K562 (cell line): ENCODE measurements around the gene MYO15A. TPM values are rescaled to one million over a fixed set of nuclear protein-coding genes. Genes with fewer than 3 reads are reported as not detected.

Experiments
- CCAR2 ChIP-seq: fragments of 200-400 bp; formaldehyde crosslinking; IDR thresholded peaks from 2 replicates; pipeline ENCODE4 v1.6.1; 2017; ENCODE audit warnings: mild to moderate bottlenecking, low read depth, low read length
- CHD2 ChIP-seq: IDR thresholded peaks from 2 replicates; pipeline ENCODE4 v1.6.1; 2011; ENCODE audit warnings: low read depth, low read length
- MCM2 ChIP-seq: fragments of 450-650 bp; IDR thresholded peaks from 2 replicates; pipeline ENCODE4 v1.6.1; 2017; ENCODE audit warnings: low read depth, mild to moderate bottlenecking
- NFIC ChIP-seq: fragments of 450-650 bp; IDR thresholded peaks from 2 replicates; pipeline ENCODE4 v1.6.1; 2017; ENCODE audit warnings: mild to moderate bottlenecking, inconsistent platforms
- TBL1XR1 ChIP-seq, 2 experiments: IDR thresholded peaks; 2 replicates each; pipeline ENCODE4 v1.6.1; 2012; ENCODE audit warnings: improper control_type of control experiment in 2 of 2, low read length in 2 of 2, mild to moderate bottlenecking in 1 of 2
- ZC3H11A ChIP-seq: IDR thresholded peaks from 2 replicates; pipeline ENCODE4 v1.6.1; 2012; ENCODE audit warnings: low read depth, low read length, improper control_type of control experiment
- polyA plus RNA-seq, 8 experiments: library from polyadenylated mRNA; depleted of rRNA in 4 of 8; stranded (reverse) in 5 of 8; unstranded in 3 of 8; fragments of >200 nt; fragmentation: Nextera tagmentation in 2 of 8; fragmentation: Illumina TruSeq in 1 of 8; extraction: Ambion mirVana in 2 of 8; extraction: Trizol in 1 of 8; gene quantifications; 2 replicates each; pipeline versions ENCODE4 v1.2.1 to v1.2.3, GENCODE V29; 2011 to 2014; ENCODE audit warnings: inconsistent platforms in 1 of 8, missing spikeins in 1 of 8
- total RNA-seq, 7 experiments: library from RNA; depleted of rRNA in 6 of 7; stranded (reverse); fragments of >200 nt in 6 of 7; fragmentation: Illumina TruSeq in 2 of 7; extraction: Trizol in 2 of 7; gene quantifications; 2 replicates each; pipeline versions ENCODE4 v1.2.1 to v1.2.3, GENCODE V29; 2011 to 2021; ENCODE audit warnings: low replicate concordance in 1 of 7
- TF ChIP-seq, protein P1 (sequence below): fragments of 150-350 bp; conservative IDR thresholded peaks from 2 replicates; pipeline ENCODE4 v1.6.1; 2014; ENCODE audit warnings: low read length
- TF ChIP-seq, protein P2 (sequence below): fragments of 450-650 bp; IDR thresholded peaks from 2 replicates; pipeline ENCODE4 v1.7.0; 2016; ENCODE audit warnings: borderline replicate concordance

Gene MYO15A
- total and polyA plus RNA-seq, 9 of the 15 experiments (the other 6 are each of a cell fraction or from before 2014, with no cell fraction given) = 0.05 to 0.88 (median 0.14) TPM; not detected in 1

DNA sequence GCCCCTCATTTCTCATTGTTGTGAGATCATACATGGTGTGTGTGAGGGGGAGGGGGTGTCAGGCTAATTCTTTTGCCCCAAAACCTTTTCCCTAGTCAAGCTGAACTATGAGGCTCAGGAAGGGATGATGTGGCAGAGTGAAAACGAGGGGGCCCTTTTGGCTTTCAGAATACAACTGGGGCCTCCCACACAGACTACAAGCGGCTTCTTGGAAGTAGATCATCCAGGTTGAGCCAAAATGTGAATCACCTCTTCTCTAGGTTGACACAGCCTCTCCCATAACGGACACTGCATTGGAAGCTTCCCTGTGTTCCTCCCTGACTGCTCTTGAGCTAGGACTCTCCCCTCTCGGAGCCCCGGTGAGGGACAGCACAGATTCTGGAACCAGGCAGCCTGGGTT lies 72.8 kb downstream of the MYO15A start (continued):
- TF ChIP-seq, protein P1, sequence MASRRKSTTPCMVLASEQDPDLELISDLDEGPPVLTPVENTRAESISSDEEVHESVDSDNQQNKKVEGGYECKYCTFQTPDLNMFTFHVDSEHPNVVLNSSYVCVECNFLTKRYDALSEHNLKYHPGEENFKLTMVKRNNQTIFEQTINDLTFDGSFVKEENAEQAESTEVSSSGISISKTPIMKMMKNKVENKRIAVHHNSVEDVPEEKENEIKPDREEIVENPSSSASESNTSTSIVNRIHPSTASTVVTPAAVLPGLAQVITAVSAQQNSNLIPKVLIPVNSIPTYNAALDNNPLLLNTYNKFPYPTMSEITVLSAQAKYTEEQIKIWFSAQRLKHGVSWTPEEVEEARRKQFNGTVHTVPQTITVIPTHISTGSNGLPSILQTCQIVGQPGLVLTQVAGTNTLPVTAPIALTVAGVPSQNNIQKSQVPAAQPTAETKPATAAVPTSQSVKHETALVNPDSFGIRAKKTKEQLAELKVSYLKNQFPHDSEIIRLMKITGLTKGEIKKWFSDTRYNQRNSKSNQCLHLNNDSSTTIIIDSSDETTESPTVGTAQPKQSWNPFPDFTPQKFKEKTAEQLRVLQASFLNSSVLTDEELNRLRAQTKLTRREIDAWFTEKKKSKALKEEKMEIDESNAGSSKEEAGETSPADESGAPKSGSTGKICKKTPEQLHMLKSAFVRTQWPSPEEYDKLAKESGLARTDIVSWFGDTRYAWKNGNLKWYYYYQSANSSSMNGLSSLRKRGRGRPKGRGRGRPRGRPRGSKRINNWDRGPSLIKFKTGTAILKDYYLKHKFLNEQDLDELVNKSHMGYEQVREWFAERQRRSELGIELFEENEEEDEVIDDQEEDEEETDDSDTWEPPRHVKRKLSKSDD = no peak
- TF ChIP-seq CCAR2 (no peak), MCM2 (no peak), TBL1XR1 (IDR thresholded peaks at IDR 0.05; ENCODE audit: low read length in 2 of 2) (no peak), ZC3H11A (no peak), CHD2 (no peak), NFIC (no peak)
- TF ChIP-seq, protein P2, sequence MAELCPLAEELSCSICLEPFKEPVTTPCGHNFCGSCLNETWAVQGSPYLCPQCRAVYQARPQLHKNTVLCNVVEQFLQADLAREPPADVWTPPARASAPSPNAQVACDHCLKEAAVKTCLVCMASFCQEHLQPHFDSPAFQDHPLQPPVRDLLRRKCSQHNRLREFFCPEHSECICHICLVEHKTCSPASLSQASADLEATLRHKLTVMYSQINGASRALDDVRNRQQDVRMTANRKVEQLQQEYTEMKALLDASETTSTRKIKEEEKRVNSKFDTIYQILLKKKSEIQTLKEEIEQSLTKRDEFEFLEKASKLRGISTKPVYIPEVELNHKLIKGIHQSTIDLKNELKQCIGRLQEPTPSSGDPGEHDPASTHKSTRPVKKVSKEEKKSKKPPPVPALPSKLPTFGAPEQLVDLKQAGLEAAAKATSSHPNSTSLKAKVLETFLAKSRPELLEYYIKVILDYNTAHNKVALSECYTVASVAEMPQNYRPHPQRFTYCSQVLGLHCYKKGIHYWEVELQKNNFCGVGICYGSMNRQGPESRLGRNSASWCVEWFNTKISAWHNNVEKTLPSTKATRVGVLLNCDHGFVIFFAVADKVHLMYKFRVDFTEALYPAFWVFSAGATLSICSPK = no peak
